ENCODE data around the gene ABHD8.
A peak's percentile ranks its signal among the peaks of the same experiment; 100 is the strongest.

DNA sequence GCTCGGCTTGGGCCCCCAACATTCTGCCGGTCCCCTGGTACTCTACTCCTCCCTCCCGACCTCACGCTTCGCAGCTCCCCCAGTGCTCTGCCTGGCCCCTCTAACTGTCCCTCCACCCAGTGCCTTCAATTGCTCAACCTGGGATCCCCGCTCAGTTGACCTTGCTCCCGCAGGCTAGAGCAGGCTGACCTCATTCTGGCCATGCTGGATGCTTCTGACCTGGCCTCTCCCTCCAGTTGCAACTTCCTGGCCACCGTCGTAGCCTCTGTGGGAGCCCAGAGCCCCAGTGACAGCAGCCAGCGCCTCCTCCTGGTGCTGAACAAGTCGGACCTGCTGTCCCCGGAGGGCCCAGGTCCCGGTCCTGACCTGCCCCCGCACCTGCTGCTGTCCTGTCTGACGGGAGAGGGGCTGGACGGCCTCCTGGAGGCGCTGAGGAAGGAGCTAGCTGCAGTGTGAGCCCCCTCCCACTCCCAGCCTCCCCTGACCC lies 37.7 kb upstream of the ABHD8 start:
- TF ChIP-seq POLR2AphosphoS5 (IDR thresholded peaks at IDR 0.05; ENCODE audit: low read depth, low read length) (no peak), TAF1 (IDR thresholded peaks at IDR 0.05; ENCODE audit: borderline replicate concordance, insufficient read depth, low read length) (no peak), SIN3A (IDR thresholded peaks at IDR 0.05; ENCODE audit: borderline replicate concordance, insufficient read depth, low read length) (no peak), FOXP2 (optimal IDR thresholded peaks at IDR 0.05; ENCODE audit: borderline replicate concordance, extremely low read depth, extremely low read length, insufficient read depth) (peak; percentile 16)
- TF ChIP-seq, protein P1, sequence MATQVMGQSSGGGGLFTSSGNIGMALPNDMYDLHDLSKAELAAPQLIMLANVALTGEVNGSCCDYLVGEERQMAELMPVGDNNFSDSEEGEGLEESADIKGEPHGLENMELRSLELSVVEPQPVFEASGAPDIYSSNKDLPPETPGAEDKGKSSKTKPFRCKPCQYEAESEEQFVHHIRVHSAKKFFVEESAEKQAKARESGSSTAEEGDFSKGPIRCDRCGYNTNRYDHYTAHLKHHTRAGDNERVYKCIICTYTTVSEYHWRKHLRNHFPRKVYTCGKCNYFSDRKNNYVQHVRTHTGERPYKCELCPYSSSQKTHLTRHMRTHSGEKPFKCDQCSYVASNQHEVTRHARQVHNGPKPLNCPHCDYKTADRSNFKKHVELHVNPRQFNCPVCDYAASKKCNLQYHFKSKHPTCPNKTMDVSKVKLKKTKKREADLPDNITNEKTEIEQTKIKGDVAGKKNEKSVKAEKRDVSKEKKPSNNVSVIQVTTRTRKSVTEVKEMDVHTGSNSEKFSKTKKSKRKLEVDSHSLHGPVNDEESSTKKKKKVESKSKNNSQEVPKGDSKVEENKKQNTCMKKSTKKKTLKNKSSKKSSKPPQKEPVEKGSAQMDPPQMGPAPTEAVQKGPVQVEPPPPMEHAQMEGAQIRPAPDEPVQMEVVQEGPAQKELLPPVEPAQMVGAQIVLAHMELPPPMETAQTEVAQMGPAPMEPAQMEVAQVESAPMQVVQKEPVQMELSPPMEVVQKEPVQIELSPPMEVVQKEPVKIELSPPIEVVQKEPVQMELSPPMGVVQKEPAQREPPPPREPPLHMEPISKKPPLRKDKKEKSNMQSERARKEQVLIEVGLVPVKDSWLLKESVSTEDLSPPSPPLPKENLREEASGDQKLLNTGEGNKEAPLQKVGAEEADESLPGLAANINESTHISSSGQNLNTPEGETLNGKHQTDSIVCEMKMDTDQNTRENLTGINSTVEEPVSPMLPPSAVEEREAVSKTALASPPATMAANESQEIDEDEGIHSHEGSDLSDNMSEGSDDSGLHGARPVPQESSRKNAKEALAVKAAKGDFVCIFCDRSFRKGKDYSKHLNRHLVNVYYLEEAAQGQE (IDR thresholded peaks at IDR 0.05; ENCODE audit: insufficient read depth in 1 of 2, low read depth in 2 of 2, low read length in 2 of 2) = no peak
